GM18526 (cell line): ENCODE data around the gene ADGRD1.

Experiments
- POLR2A ChIP-seq: IDR thresholded peaks from 3 replicates; pipeline ENCODE4 v1.6.1; 2011; ENCODE audit not compliant: insufficient read length; ENCODE audit errors: extremely low read depth

Gene ADGRD1

DNA sequence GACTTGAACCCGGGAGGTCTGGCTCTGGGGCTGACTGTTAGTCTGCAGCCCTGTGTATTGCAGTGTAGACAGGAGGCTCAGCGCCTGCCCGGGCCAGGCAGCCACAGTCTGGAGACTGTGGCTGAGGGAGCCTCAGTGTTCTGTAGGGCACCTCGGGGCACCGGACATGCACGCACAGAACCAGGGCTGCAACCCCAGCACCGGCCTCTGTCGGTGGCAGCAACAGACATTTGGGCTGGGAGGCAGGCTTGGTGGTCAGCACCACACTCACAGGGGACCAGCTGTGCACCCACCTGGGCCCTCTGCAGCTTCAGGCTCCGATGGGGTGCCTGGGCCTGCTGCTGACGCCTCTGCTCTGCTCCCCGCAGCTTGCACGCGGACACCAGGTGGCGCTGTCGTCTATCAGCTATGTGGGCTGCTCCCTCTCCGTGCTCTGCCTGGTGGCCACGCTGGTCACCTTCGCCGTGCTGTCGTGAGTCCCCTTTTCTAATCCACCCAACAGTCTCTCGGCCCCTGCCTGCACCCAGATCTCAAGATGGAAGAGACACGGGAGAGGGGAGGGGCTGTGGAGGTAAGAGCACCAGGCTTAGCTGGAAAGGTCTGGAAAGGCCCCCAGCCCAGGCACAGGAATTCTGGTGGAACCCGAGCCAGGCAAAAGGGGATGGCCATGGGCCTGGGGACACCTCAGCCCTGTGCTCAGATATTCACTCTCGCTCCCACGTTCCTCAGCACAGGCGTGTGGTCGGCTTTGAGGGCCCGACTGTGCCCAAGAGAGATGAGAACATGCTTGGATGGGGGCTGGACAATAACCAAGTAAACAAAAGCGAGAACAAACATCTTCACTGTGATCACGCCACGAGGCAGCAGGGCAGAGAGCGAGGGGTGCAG lies 151.0 kb downstream of the ADGRD1 start:
- no peak for TF ChIP-seq POLR2A

DNA sequence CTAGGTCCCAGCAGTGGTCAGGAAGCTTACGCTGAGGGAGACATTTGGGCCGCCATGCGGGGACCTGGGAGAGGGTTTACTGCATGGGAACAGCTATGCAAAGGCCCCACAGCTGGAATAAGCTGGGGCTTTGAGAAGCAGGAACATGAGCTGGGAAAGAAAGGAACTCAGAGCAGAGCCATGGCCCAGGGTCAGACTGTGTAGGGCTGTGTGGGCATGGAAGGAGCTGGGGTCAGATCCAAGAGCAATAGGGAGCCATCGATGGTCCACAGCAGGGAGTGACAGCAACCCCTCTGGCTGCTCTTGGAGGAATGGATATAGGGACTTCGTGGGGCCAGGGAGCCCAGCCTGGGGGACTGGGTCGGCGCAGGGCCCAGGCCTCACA lies 151.6 kb downstream of the ADGRD1 start:
- no peak for TF ChIP-seq POLR2A

DNA sequence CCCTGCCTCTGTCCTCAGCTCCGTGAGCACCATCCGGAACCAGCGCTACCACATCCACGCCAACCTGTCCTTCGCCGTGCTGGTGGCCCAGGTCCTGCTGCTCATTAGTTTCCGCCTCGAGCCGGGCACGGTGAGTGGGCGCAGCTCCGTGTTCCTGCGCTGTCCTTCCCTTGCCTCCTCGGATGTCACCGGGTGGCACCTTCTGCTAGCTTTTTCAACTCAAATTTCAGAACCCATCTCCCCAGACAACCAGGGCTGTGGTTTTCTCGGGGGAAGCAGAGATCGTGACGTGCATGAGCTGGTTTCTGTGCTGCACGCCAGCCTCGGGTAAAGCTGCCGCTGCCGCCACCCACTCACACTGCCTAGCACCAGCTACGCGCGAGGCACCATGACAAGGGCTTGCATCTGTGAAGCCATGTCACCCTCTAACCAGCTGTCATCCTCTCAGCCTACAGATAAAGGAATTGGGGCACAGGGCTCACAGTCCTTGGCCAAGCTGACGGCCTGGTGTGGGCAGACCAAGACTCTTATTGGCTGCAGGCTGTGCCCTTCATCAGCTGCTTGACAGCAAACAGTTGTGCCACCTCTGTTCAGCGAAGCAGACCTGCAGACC lies 152.1 kb downstream of the ADGRD1 start:
- no peak for TF ChIP-seq POLR2A

DNA sequence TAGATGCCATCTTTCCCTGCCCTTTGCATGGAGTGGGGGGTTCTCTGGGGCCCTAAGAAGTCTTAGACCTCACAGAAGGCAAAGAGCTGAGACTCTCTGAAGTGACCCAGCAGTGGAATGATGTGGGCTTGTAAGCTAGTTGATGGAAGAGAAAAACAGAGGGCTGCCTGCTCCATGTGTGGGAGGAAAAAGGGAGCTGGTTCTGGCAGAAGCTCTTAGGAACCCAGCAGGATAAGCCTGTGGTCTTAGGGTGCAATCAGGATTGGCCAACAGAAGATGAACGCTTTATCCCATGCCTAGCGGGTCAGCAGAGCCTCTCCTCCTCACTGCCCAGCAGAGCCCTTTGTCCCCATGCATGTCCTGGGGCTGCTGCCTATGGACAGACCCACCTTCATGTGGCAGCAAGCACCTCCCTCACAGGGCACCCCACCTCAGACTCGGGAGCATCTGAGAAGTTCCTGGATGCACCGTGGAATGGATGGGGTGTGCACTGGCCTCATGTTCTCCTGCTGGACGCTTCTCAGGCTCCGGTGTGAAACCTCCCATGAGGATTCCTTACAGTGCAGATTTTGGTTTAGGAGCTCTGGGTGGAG lies 152.7 kb downstream of the ADGRD1 start:
- TF ChIP-seq POLR2A: no peak

DNA sequence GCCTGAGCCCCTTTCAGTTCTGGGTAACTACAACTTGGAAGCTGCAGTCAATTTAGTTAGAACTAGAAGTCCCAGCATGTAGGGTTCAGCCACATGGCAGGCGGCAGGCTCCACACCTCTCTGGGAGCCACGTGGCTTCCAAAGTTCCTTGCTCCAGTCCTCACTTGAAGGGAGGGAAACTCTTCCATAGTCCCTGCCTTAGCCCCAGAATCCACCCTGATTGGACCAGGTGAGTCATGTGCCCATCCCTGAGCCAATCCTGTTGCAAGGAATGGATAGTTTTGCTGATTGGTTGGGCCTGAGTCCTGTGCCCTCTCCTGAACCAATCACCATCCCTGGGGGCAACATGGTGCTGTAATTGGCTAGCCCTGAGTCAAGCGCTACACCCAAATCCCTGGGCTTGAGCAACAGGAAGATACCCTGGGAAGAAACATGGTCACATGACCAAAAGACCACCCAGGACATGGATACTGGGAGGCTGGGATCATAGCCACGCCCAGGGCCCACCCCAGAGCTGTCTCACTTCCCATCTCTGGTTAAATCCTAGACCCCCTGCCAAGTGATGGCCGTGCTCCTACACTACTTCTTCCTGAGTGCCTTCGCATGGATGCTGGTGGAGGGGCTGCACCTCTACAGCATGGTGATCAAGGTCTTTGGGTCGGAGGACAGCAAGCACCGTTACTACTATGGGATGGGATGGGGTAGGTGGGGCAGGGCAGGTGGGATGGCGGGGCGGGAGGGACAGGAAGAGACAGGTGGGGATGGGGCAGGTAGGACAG lies 154.7 kb downstream of the ADGRD1 start:
- no peak for TF ChIP-seq POLR2A

DNA sequence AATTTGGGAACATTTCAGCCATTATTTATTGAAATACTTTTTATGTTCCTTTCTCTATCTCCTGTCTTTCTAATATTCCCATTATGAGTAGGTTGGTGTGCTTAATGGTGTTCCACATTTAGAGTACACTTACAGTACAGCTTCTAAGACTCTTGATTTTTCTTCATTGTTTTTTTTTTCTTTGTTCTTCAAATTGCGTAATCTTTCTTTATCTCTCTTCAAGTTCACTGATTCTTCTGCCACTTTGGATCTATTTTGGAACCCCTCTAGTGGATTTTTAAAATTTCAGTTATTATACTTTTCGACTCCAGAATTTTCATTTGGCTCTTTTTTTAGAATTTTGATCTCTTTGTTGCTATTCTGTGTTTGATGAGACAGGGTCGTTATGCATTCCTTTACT lies 157.7 kb downstream of the ADGRD1 start:
- TF ChIP-seq POLR2A: no peak

DNA sequence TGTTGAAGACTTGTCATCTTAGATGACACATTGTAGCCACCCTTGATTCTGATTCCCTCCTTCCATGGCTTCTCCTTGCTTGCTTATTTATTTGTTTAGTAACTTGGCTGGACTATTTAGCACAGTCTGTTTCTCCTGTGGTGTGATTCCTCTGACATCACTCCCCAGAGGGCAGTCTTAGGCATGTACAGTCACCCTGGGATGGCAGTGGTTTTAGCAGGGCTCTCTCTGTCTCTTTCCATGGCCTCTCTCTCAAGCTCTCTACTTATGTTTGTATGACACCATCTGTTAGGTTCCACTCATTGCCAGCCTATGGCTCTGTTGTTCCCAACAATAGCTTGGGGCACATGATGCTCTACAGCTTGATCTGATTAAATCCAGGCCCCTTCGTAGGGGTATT lies 158.3 kb downstream of the ADGRD1 start:
- no peak for TF ChIP-seq POLR2A

DNA sequence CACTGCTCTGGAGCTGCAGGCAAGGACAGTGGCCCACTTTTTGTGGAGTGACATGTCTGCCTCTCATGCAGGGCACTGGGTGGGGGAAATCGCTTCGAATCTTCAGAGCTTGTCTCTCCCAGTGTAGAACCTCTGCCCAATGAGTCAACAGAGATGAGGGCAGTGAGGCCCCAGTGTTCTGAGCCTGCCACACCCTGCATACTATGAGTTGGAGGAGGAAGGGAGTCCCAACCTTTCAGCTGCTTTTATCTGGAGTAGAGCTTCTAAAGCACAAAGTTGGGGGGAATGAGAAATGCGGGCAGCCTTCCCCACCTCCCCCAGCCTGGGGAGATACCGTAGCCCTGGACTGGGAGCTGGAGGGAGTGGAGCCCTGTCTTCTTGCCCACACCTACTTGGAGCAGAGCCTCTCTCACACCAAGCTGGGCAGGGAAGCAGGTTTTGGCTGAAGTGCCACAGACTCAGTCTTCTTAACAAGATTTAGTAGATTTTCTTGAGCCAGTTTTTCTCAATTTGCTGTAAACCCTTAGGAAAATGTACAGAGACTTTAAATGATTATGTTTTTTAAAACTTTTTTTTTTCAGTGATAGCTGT lies 159.1 kb downstream of the ADGRD1 start:
- TF ChIP-seq POLR2A: no peak

DNA sequence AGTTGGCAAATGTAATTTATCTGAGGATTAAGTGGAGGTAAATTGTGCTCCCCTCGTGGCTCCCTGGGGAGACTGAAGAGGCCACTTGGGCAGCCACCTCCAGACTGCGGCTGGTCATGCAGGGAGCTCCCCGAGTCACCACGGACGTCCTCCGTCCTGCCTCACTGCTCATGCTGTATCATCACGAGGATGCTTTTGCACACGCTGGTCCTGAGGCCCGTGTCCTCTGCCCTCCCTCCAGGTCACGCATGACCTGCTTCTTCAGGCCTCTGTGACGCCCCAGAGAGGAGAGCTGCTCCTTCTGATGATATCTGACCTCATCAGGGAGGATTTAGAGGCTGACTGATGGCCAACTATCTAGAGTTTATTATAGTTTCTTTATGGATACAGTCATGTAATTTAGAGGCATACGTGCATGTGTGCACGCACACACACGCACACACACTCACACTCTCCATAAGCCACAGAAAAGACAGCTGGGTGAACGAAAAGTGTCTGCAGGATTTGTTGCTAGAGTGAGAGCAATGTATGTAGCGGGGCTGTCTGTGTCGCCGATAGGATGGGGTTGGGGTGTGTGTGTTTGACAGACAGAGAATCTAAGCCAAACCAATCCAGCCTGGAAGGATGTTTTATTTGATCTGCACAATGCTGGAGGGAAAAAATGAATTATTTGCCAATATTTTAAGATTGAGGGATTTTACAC lies 160.0 kb downstream of the ADGRD1 start:
- no peak for TF ChIP-seq POLR2A

DNA sequence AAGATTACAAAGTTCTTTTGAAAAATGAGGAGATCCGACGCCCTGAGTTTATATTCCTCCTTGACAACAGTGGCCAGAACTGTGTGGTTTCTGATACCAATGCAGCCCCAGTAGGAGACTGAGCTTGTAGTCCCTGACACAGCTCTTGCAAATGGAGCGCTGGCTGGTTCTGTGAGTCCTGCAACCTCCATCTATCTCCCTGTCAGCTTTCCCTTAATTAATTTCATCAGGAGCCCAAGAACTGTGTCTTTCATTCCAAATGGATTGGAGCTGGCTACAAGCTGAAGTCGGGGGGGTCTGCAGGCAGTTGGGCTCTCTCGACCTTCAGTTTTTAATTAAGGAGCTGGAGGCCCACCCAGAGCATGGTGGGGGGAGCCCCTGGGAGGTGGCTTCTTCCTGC lies 160.6 kb downstream of the ADGRD1 start:
- no peak for TF ChIP-seq POLR2A

DNA sequence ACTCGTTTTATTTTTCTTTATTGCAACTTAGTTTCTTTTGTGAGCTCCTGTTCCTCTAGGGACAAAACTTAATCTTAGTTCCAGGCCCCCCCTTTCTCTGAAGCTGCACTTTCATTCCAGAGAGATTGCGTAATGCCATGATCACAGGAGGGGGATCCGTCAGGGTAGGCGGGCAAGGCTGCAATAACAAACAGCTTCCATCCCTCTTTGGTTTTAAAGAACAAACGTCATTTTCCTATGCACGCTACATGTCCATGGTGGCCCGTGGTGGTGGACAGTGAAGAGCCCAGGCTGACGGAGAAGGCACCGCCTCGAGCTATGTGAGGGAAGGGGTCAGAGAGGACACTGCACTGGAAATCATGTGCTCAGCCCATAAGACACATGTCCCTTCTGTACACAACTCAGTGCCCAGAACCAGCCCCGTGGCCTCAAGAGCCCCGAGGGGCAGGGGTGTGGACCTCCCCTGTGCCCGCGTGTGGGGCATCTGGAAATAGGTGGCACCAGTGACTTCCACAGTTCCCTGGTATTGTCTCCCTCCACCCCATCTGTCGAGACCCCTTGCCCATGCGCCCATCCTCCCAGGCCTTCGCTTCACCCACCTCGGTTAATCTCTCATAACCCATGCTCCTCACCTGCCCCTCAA lies 161.4 kb downstream of the ADGRD1 start:
- no peak for TF ChIP-seq POLR2A

DNA sequence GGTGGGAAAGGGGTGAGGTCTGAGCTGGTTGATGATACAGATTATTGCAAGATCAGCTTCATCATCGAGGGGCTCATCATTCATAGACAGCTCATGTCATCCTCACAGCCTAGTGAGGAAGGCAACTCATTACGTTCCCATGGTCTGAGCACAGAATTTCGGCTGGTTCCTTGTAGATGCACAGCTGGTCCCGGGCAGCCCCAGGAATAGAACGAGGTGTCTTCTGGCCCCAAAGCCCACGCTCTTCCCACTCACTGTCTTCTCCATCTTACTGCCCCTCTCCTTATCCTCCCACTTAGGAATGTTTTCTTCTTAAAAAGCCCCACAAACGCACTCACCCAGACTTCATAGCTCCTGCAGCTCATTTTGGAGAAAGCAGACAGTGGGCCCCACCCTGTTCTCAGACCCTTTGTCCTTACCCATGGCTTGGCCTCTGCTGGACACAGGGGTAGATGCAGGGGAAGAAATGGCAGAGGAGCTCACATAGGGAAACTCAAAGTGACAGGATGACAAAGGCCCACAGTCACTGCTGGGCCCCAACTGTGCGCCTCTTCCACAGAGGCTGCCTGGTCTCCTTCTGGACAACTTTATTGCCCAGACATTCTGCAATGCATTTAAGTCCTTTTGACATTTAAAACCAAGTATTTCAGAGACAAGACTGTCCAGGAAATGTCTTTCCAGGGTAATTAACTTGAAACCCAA lies 162.2 kb downstream of the ADGRD1 start:
- no peak for TF ChIP-seq POLR2A

DNA sequence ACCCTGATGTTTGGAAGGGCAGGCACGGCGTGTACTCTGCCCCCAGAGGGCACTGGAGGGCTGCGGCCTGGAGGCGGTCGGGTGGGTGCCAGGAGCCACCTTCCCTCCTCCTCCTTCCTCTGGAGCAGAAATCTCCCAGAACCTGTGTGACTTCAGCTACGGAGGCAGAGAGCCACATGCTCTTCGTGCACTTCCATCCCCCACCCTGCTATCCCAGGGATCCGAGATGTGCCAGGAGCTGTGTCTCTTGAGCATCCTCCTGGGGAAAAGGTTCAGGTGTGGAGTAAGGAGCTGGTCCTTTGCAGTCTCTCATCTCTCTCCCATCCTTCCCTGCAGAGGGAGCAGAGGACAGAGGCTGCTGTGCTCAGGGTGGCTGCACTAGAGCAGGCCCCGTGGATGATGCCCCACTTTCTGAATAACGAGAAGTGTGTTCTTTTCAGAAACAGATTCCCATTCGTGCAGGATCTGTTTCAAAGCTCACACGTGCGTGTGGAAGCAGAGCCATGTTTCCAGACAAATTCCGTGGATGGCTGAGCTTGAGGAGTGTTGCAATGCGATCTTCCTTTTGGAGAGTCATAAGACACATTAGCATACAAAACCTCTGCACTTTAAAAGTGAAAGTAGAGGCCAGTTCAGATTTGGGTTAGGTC lies 162.9 kb downstream of the ADGRD1 start:
- no peak for TF ChIP-seq POLR2A
